Astrocyte (in vitro differentiated cells and primary cell): ENCODE results near the gene SHROOM2. TPM values are rescaled to one million over a fixed set of nuclear protein-coding genes. Genes with fewer than 3 reads are reported as not detected.

Source experiments
- DNase-seq: peaks from one replicate; pipeline ENCODE4 v3.0.0-alpha.2; 2010; ENCODE audit warnings: low read depth
- FAIRE-seq: peaks from 2 replicates; lab custom pipeline; 2011; peaks lifted over from hg19 to GRCh38; lab: Jason Lieb, UNC
- H2AFZ ChIP-seq: 2 replicates; pipeline ENCODE4 v1.6.0; 2012; ENCODE audit warnings: low read depth, low read length, inconsistent platforms
- H3K27ac ChIP-seq: 2 replicates; pipeline ENCODE4 v1.5.1; 2011; ENCODE audit warnings: low read depth, low read length, inconsistent platforms
- H3K27me3 ChIP-seq: 2 replicates; pipeline ENCODE4 v1.6.0; 2011; ENCODE audit warnings: low read length, inconsistent platforms; ENCODE audit not compliant: insufficient read depth
- H3K36me3 ChIP-seq: 2 replicates; pipeline ENCODE4 v1.5.1; 2011; ENCODE audit warnings: low read length, inconsistent platforms; ENCODE audit not compliant: insufficient read depth
- H3K4me1 ChIP-seq: 2 replicates; pipeline ENCODE4 v1.5.1; 2011; ENCODE audit warnings: low read length, inconsistent platforms; ENCODE audit not compliant: insufficient read depth
- H3K4me2 ChIP-seq: 2 replicates; pipeline ENCODE4 v1.6.0; 2012; ENCODE audit warnings: low read length, inconsistent platforms
- H3K4me3 ChIP-seq: 2 replicates; pipeline ENCODE4 v1.5.1; 2011; ENCODE audit warnings: low read depth, mild to moderate bottlenecking, low read length, inconsistent platforms; ENCODE audit not compliant: insufficient read depth
- H3K79me2 ChIP-seq: 2 replicates; pipeline ENCODE4 v1.6.0; 2012; ENCODE audit warnings: mild to moderate bottlenecking, low read length, inconsistent platforms; ENCODE audit not compliant: insufficient read depth
- H3K9ac ChIP-seq: 2 replicates; pipeline ENCODE4 v1.6.0; 2012; ENCODE audit warnings: mild to moderate bottlenecking, low read length, inconsistent platforms
- H3K9me3 ChIP-seq: 2 replicates; pipeline ENCODE4 v1.5.1; 2012; ENCODE audit warnings: low read depth, mild to moderate bottlenecking, low read length, inconsistent platforms; ENCODE audit not compliant: insufficient read depth
- H4K20me1 ChIP-seq: 2 replicates; pipeline ENCODE4 v1.6.0; 2012; ENCODE audit warnings: low read length, inconsistent platforms; ENCODE audit not compliant: insufficient read depth
- H3K27ac Mint-ChIP-seq: one replicate; pipeline ENCODE4 v1.8.0; 2021; ENCODE audit warnings: mild to moderate bottlenecking, mixed read lengths; ENCODE audit not compliant: unreplicated experiment
- H3K27me3 Mint-ChIP-seq: one replicate; pipeline ENCODE4 v1.8.0; 2021; ENCODE audit warnings: low read depth, mixed read lengths; ENCODE audit not compliant: unreplicated experiment
- H3K36me3 Mint-ChIP-seq: one replicate; pipeline ENCODE4 v1.8.0; 2021; ENCODE audit warnings: low read depth, mixed read lengths; ENCODE audit not compliant: unreplicated experiment
- H3K4me1 Mint-ChIP-seq: one replicate; pipeline ENCODE4 v1.8.0; 2021; ENCODE audit warnings: low read depth, mixed read lengths; ENCODE audit not compliant: unreplicated experiment
- H3K4me3 Mint-ChIP-seq: one replicate; pipeline ENCODE4 v1.8.0; 2021; ENCODE audit warnings: mild to moderate bottlenecking, moderate library complexity, mixed read lengths; ENCODE audit not compliant: unreplicated experiment
- H3K9me3 Mint-ChIP-seq: one replicate; pipeline ENCODE4 v1.8.0; 2021; ENCODE audit warnings: mild to moderate bottlenecking, mixed read lengths; ENCODE audit not compliant: unreplicated experiment
- CTCF ChIP-seq: IDR thresholded peaks from 2 replicates; pipeline ENCODE4 v1.5.1; 2011; ENCODE audit warnings: low read depth, mild to moderate bottlenecking, inconsistent platforms, low read length, moderate library complexity; ENCODE audit not compliant: insufficient read depth
- EZH2 ChIP-seq: IDR thresholded peaks from 2 replicates; pipeline ENCODE4 v1.6.1; 2012; ENCODE audit warnings: mild to moderate bottlenecking, low read length, inconsistent platforms; ENCODE audit not compliant: insufficient read depth
- total RNA-seq: library from RNA; stranded (reverse); gene quantifications from 2 replicates; pipeline ENCODE4 v1.2.1, GENCODE V29; 2021

The SHROOM2 gene
- total RNA-seq, 1 donor from 2014 or later, result 15.9 TPM

- FAIRE-seq, result peak; percentile 66
- Histone ChIP-seq H3K4me2 (no peak overlapping the region), H3K4me1 (no peaks in the 10 kb centered on the region), H3K79me2 (peaks cover 24% of the 10 kb centered on the region), H4K20me1 (no peaks in the 10 kb centered on the region), H3K9ac (no peak overlapping the region), H3K4me3 (no peak overlapping the region), H3K36me3 (no peaks in the 10 kb centered on the region), H2AFZ (no peak overlapping the region), H3K27me3 (no peaks in the 10 kb centered on the region), H3K27ac (no peak overlapping the region), H3K9me3 (no peaks in the 10 kb centered on the region)
- H3K36me3 Mint-ChIP-seq, result peaks cover 7% of the 10 kb centered on the region
- peak overlapping the region; percentile 68 for H3K27ac Mint-ChIP-seq
- no peak for DNase-seq
- TF ChIP-seq EZH2, result no peak
- TF ChIP-seq CTCF, result no peak
- H3K9me3 Mint-ChIP-seq, result peaks cover 4% of the 10 kb centered on the region
- H3K4me1 Mint-ChIP-seq, result peaks cover 5% of the 10 kb centered on the region
- H3K4me3 Mint-ChIP-seq, result no peak overlapping the region
- no peaks in the 10 kb centered on the region for H3K27me3 Mint-ChIP-seq
Observed at GRCh38 chrX:9919632-9920172, 133.5 kb downstream of the SHROOM2 start.

GRCh38 chrX:9921407-9921806, 135.2 kb downstream of the SHROOM2 start:
- no peak for FAIRE-seq

More at GRCh38 chrX:9921407-9921806, 135.2 kb downstream of the SHROOM2 start:
- Histone ChIP-seq H3K4me2 (no peak overlapping the region), H3K9ac (no peak overlapping the region), H3K27ac (no peak overlapping the region), H2AFZ (no peak overlapping the region), H4K20me1 (no peaks in the 10 kb centered on the region), H3K79me2 (peaks cover 17% of the 10 kb centered on the region), H3K27me3 (no peaks in the 10 kb centered on the region), H3K9me3 (no peaks in the 10 kb centered on the region), H3K36me3 (no peaks in the 10 kb centered on the region), H3K4me1 (no peaks in the 10 kb centered on the region), H3K4me3 (no peak overlapping the region)
- Mint-ChIP-seq H3K9me3 (peaks cover 4% of the 10 kb centered on the region), H3K4me1 (peaks cover 5% of the 10 kb centered on the region), H3K27ac (no peak overlapping the region), H3K4me3 (no peak overlapping the region), H3K27me3 (no peaks in the 10 kb centered on the region), H3K36me3 (peaks cover 7% of the 10 kb centered on the region)
- TF ChIP-seq EZH2 (no peak), CTCF (no peak)
- DNase-seq, result no peak
